A172 (cell line): ENCODE measurements around the gene NGRN. TPM values are rescaled to one million over a fixed set of nuclear protein-coding genes. Genes with fewer than 3 reads are reported as not detected.
A peak's percentile ranks its signal among the peaks of the same experiment; 100 is the strongest.

Source experiments
- DNase-seq: peaks from one replicate; pipeline ENCODE4 v3.0.0-alpha.2; 2015; ENCODE audit warnings: low spot score
- total RNA-seq: library from RNA; depleted of rRNA; stranded (reverse); fragments of >200 nt; shearing (Covaris generic); gene quantifications from 2 replicates; pipeline ENCODE4 v1.2.3, GENCODE V29; 2014; rRNA removed

The NGRN gene
- total RNA-seq, 1 experiment from 2014 or later = 82.9 TPM

DNA sequence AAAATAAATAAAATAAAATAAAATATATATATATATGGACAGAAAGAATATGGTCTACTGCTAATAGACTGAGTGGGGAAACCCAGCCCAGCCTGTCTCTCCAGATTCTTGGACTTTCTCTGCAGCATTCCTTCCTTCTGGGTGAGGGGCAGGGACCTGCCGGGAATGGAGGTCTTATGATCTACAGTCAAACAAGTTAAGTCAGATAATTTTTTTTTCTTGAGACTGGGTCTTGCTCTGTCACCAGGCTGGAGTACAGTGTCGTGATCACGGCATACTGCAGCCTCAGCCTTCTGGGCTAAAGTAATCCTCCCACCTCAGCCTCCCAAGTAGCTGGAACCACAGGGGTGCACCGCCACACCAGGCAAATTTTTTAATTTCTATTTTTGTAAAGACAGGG, 53.1 kb downstream of the NGRN start:
- no peak for DNase-seq

GRCh38 chr15:90320062-90320884, 54.8 kb downstream of the NGRN start:
- peak; percentile 88 for DNase-seq

DNA sequence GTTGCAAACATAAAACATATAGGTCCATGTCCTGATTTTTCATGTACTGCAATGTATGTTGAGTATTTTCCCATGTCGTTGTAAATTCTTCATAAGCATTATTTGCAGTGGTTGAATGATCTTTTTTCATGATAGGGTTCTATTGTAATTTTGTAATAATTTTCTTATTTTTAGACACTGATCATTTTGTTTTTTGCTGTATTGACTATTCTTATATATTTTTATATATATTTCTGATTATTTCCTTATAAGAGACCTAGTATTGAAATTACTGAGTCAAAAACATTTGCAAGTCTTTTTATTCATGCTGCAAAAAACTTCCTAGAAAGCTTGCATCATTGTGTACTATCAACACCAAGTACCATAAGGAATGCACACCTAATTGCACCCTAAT, 55.4 kb downstream of the NGRN start:
- DNase-seq = no peak

Other genes starting within 250 kb of the NGRN start
- 43.7 and 61.6 TPM in 2 replicates for gene IDH2, start 163.2 kb upstream of the NGRN start, total RNA-seq
- 17.1 and 33.8 TPM in 2 replicates for gene SEMA4B, start 64.3 kb upstream of the NGRN start, total RNA-seq
- 35.1 and 52.7 TPM in 2 replicates for gene CIB1, start 31.7 kb upstream of the NGRN start, total RNA-seq
- 4.8 and 5.7 TPM in 2 replicates for gene GDPGP1, start 31.5 kb upstream of the NGRN start, total RNA-seq
- gene TTLL13, start 16.1 kb upstream of the NGRN start, total RNA-seq = not detected in 2 replicates
- 1.8 and 8.3 TPM in 2 replicates for gene ZNF774, start 86.6 kb downstream of the NGRN start, total RNA-seq
- 211 and 213 TPM in 2 replicates for gene IQGAP1, start 122.6 kb downstream of the NGRN start, total RNA-seq